D341Med (cell line): ENCODE data around the gene KLHDC10.
"Not testable (repeated sequence)": the region's sequence is repeated elsewhere in the genome, so short reads cannot be mapped to it uniquely, and the experiment has no call there.

Source experiments
- DNase-seq: peaks from one replicate; pipeline ENCODE4 v3.0.0; 2012; ENCODE audit warnings: low spot score

Gene KLHDC10

GRCh38 chr7:130141884-130142653, 71.7 kb downstream of the KLHDC10 start:
- no peak for DNase-seq

GRCh38 chr7:130142654-130143333, 72.5 kb downstream of the KLHDC10 start:
- DNase-seq, result no peak

- DNase-seq, result no peak
These were observed 73.0 kb downstream of the KLHDC10 start for GRCh38 chr7:130143334-130143732.

- DNase-seq, result no peak
These were observed 73.6 kb downstream of the KLHDC10 start for GRCh38 chr7:130143986-130144311.

GRCh38 chr7:130144312-130145171, 74.2 kb downstream of the KLHDC10 start:
- DNase-seq, result no peak

- no peak for DNase-seq
These were observed 75.2 kb downstream of the KLHDC10 start for GRCh38 chr7:130145424-130146100.

- DNase-seq, result not testable (repeated sequence)
These were observed 75.8 kb downstream of the KLHDC10 start for GRCh38 chr7:130146142-130146541.

GRCh38 chr7:130146693-130147405, 76.5 kb downstream of the KLHDC10 start:
- DNase-seq, result no peak

GRCh38 chr7:130147710-130148325, 77.5 kb downstream of the KLHDC10 start:
- DNase-seq, result no peak

GRCh38 chr7:130148561-130148960, 78.2 kb downstream of the KLHDC10 start:
- DNase-seq, result no peak

- DNase-seq, result no peak
These were observed 79.2 kb downstream of the KLHDC10 start for GRCh38 chr7:130149281-130150139.

GRCh38 chr7:130150587-130150986, 80.3 kb downstream of the KLHDC10 start:
- no peak for DNase-seq

- DNase-seq, result no peak
These were observed 81.5 kb downstream of the KLHDC10 start for GRCh38 chr7:130151591-130152492.

- DNase-seq, result no peak
These were observed 82.3 kb downstream of the KLHDC10 start for GRCh38 chr7:130152493-130153210.

GRCh38 chr7:130153211-130153908, 83.0 kb downstream of the KLHDC10 start:
- no peak for DNase-seq

- peak; percentile 64 for DNase-seq
These were observed 83.8 kb downstream of the KLHDC10 start for GRCh38 chr7:130154131-130154500.

GRCh38 chr7:130154501-130155317, 84.4 kb downstream of the KLHDC10 start:
- DNase-seq, result peak; percentile 90
